B cell (primary cell): ENCODE results near the gene DNM2.

Experiments used
- EZH2 ChIP-seq: IDR thresholded peaks from 2 replicates; pipeline ENCODE4 v1.6.1; 2012; ENCODE audit warnings: borderline replicate concordance, low read depth, mild to moderate bottlenecking, moderate library complexity, low read length; ENCODE audit not compliant: insufficient read depth, poor library complexity, severe bottlenecking
- TF ChIP-seq, protein P1 (sequence below): fragments of 200-600 bp; IDR thresholded peaks from one replicate; pipeline ENCODE4 v1.8.0; 2022; ENCODE audit warnings: antibody characterized with exemption, mild to moderate bottlenecking

DNA sequence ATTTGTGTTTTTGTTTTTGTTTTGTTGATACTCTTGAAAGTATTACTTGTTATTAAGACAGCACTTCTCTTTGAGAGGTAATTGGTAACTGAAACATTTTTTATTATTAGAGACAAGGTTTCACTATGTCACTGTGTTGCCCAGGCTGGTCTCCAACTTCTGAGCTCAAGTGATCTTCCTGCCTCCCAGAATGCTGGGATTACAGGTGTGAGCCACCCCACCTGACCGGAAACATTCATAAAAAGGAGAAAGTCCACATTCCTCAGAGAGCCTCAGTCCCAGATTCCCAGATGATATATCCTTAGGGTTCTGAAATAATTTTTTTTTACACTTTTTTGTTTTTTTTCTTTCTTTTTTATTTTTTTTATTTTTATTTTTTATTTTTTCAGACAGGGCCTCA lies 156.1 kb downstream of the DNM2 start:
- TF ChIP-seq, protein P1, sequence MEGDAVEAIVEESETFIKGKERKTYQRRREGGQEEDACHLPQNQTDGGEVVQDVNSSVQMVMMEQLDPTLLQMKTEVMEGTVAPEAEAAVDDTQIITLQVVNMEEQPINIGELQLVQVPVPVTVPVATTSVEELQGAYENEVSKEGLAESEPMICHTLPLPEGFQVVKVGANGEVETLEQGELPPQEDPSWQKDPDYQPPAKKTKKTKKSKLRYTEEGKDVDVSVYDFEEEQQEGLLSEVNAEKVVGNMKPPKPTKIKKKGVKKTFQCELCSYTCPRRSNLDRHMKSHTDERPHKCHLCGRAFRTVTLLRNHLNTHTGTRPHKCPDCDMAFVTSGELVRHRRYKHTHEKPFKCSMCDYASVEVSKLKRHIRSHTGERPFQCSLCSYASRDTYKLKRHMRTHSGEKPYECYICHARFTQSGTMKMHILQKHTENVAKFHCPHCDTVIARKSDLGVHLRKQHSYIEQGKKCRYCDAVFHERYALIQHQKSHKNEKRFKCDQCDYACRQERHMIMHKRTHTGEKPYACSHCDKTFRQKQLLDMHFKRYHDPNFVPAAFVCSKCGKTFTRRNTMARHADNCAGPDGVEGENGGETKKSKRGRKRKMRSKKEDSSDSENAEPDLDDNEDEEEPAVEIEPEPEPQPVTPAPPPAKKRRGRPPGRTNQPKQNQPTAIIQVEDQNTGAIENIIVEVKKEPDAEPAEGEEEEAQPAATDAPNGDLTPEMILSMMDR: no peak
- no peak for TF ChIP-seq EZH2
